Trophoblast cell (in vitro differentiated cells and primary cell): Measurements from ENCODE around the gene TP53I13.

ENCODE experiments used
- DNase-seq, 2 donors: peaks; one replicate each; pipeline ENCODE4 v3.0.0-alpha.2; 2016
- H2AFZ ChIP-seq: 2 replicates; pipeline ENCODE4 v1.6.1; 2013; ENCODE audit warnings: low read length, moderate library complexity, mild to moderate bottlenecking; ENCODE audit not compliant: insufficient read depth, poor library complexity
- H2AK5ac ChIP-seq: 2 replicates; pipeline ENCODE4 v1.6.1; 2013; ENCODE audit warnings: mild to moderate bottlenecking, low read length
- H2BK120ac ChIP-seq: 2 replicates; pipeline ENCODE4 v1.6.1; 2013; ENCODE audit warnings: low read length, mild to moderate bottlenecking, moderate library complexity; ENCODE audit not compliant: insufficient read depth, poor library complexity
- H2BK12ac ChIP-seq: 2 replicates; pipeline ENCODE4 v1.6.1; 2013; ENCODE audit warnings: mild to moderate bottlenecking, low read length, moderate library complexity
- H2BK5ac ChIP-seq: 2 replicates; pipeline ENCODE4 v1.6.1; 2013; ENCODE audit warnings: low read length, low read depth, moderate library complexity, mild to moderate bottlenecking; ENCODE audit not compliant: poor library complexity
- H3K14ac ChIP-seq: 2 replicates; pipeline ENCODE4 v1.6.1; 2013; ENCODE audit warnings: mild to moderate bottlenecking, low read length
- H3K18ac ChIP-seq: 2 replicates; pipeline ENCODE4 v1.6.1; 2013; ENCODE audit warnings: mild to moderate bottlenecking, low read length
- H3K23ac ChIP-seq: 2 replicates; pipeline ENCODE4 v1.6.1; 2013; ENCODE audit warnings: low read length
- H3K27ac ChIP-seq: 2 replicates; pipeline ENCODE4 v1.5.1; 2013; ENCODE audit warnings: low read depth, mild to moderate bottlenecking, inconsistent platforms, low read length, moderate library complexity
- H3K27me3 ChIP-seq: 2 replicates; pipeline ENCODE4 v1.6.1; 2013; ENCODE audit warnings: inconsistent platforms, mild to moderate bottlenecking, low read length, moderate library complexity; ENCODE audit not compliant: insufficient read depth
- H3K36me3 ChIP-seq, 2 experiments: 1 replicate in 1 of 2; 2 replicates in 1 of 2; pipeline ENCODE4 v1.6.1; 2013; ENCODE audit warnings: low read length in 2 of 2, mild to moderate bottlenecking in 2 of 2, moderate library complexity in 1 of 2; ENCODE audit not compliant: insufficient read depth in 2 of 2, control insufficient read depth in 1 of 2
- H3K4ac ChIP-seq: 2 replicates; pipeline ENCODE4 v1.6.1; 2013; ENCODE audit warnings: low read depth, mild to moderate bottlenecking, low read length, moderate library complexity
- H3K4me1 ChIP-seq, 2 experiments: 1 replicate in 1 of 2; 2 replicates in 1 of 2; pipeline ENCODE4 v1.6.1; 2013; ENCODE audit warnings: low read length in 2 of 2, mild to moderate bottlenecking in 2 of 2, moderate library complexity in 1 of 2; ENCODE audit not compliant: insufficient read depth in 2 of 2, control insufficient read depth in 1 of 2
- H3K4me2 ChIP-seq: 2 replicates; pipeline ENCODE4 v1.6.1; 2013; ENCODE audit warnings: inconsistent platforms, mild to moderate bottlenecking, low read length, moderate library complexity
- H3K4me3 ChIP-seq: 2 replicates; pipeline ENCODE4 v1.5.1; 2013; ENCODE audit warnings: mild to moderate bottlenecking, low read depth, low read length, inconsistent platforms
- H3K79me1 ChIP-seq: one replicate; pipeline ENCODE4 v1.6.1; 2013; ENCODE audit warnings: low read length
- H3K79me2 ChIP-seq: 2 replicates; pipeline ENCODE4 v1.6.1; 2013; ENCODE audit warnings: low read length, mild to moderate bottlenecking; ENCODE audit not compliant: control insufficient read depth, insufficient read depth, poor library complexity
- H3K9ac ChIP-seq: 2 replicates; pipeline ENCODE4 v1.6.1; 2013; ENCODE audit warnings: mild to moderate bottlenecking, low read length
- H3K9me3 ChIP-seq: 2 replicates; pipeline ENCODE4 v1.6.1; 2013; ENCODE audit warnings: low read depth, mild to moderate bottlenecking, control low read depth, inconsistent platforms, low read length; ENCODE audit not compliant: insufficient read depth
- H4K12ac ChIP-seq: 2 replicates; pipeline ENCODE4 v1.6.1; 2013; ENCODE audit warnings: low read depth, mild to moderate bottlenecking, low read length, moderate library complexity
- H4K8ac ChIP-seq: 2 replicates; pipeline ENCODE4 v1.6.1; 2013; ENCODE audit warnings: low read depth, mild to moderate bottlenecking, low read length, moderate library complexity
- H4K91ac ChIP-seq: one replicate; pipeline ENCODE4 v1.6.1; 2013; ENCODE audit warnings: low read depth, mild to moderate bottlenecking, low read length, moderate library complexity
- WGBS: extraction: QIAGEN DNeasy Blood & Tissue Kit; methylation state at CpG from one replicate; pipeline ENCODE4 v1.1.7; 2013; ENCODE audit warnings: missing lambda C conversion rate; ENCODE audit not compliant: insufficient read length, insufficient coverage; ENCODE audit errors: extremely low coverage; 5-methylcytosine and 5-hydroxymethylcytosine counted together

Gene TP53I13

GRCh38 chr17:29544066-29544465 is 24.4 kb upstream of the TP53I13 start:
- no peak overlapping the region for H3K4me3 ChIP-seq
- no peak overlapping the region for H3K4ac ChIP-seq
- H3K4me2 ChIP-seq, result no peak overlapping the region
- H3K14ac ChIP-seq, result no peak overlapping the region
- H4K8ac ChIP-seq, result no peak overlapping the region
- no peaks in the 10 kb centered on the region for H3K79me1 ChIP-seq
- H3K18ac ChIP-seq, result no peak overlapping the region
- H2AK5ac ChIP-seq, result no peak overlapping the region
- H2BK5ac ChIP-seq, result no peak overlapping the region
- no peak overlapping the region for H3K23ac ChIP-seq
- H3K27me3 ChIP-seq, result no peaks in the 10 kb centered on the region
- no CpG with 5 or more reads among the region's 4 CpGs for WGBS
- H3K9ac ChIP-seq, result no peak overlapping the region
- no peak overlapping the region for H4K91ac ChIP-seq
- no peak overlapping the region for H2BK120ac ChIP-seq
- H3K79me2 ChIP-seq, result no peaks in the 10 kb centered on the region
- H3K36me3 ChIP-seq, result peaks cover 12 to 17% of the 10 kb centered on the region in 2 experiments
- no peak overlapping the region for H2BK12ac ChIP-seq
- H3K4me1 ChIP-seq, result no peaks in the 10 kb centered on the region
- no peak overlapping the region for H3K27ac ChIP-seq
- no peak overlapping the region for H4K12ac ChIP-seq
- H2AFZ ChIP-seq, result no peak overlapping the region
- no peak for DNase-seq
- H3K9me3 ChIP-seq, result no peaks in the 10 kb centered on the region

- Histone ChIP-seq H3K4me2 (no peak overlapping the region), H3K4me1 (no peaks in the 10 kb centered on the region), H2BK12ac (no peak overlapping the region), H3K4ac (no peak overlapping the region), H2AK5ac (no peak overlapping the region), H2AFZ (no peak overlapping the region), H2BK5ac (no peak overlapping the region), H3K79me2 (no peaks in the 10 kb centered on the region), H3K14ac (no peak overlapping the region), H4K12ac (no peak overlapping the region), H3K36me3 (peaks cover 10 to 13% of the 10 kb centered on the region in 2 experiments), H3K9ac (no peak overlapping the region), H3K4me3 (no peak overlapping the region), H4K8ac (no peak overlapping the region), H3K23ac (no peak overlapping the region), H3K79me1 (no peaks in the 10 kb centered on the region), H3K27me3 (no peaks in the 10 kb centered on the region), H2BK120ac (no peak overlapping the region), H3K18ac (no peak overlapping the region), H4K91ac (no peak overlapping the region), H3K9me3 (no peaks in the 10 kb centered on the region), H3K27ac (no peak overlapping the region)
- no CpG with 5 or more reads among the region's 1 CpG for WGBS
- DNase-seq, result peak in 1 of 2 donors; percentile 32
Observed at GRCh38 chr17:29546085-29546484, 22.4 kb upstream of the TP53I13 start.

GRCh38 chr17:29546830-29547229 is 21.7 kb upstream of the TP53I13 start:
- Histone ChIP-seq H3K4me2 (no peak overlapping the region), H4K12ac (no peak overlapping the region), H3K18ac (no peak overlapping the region), H2BK12ac (no peak overlapping the region), H3K4ac (no peak overlapping the region), H4K91ac (no peak overlapping the region), H3K9me3 (no peaks in the 10 kb centered on the region), H4K8ac (no peak overlapping the region), H2BK5ac (no peak overlapping the region), H3K23ac (no peak overlapping the region), H2AK5ac (no peak overlapping the region), H2BK120ac (no peak overlapping the region), H3K79me1 (no peaks in the 10 kb centered on the region), H3K36me3 (peaks cover 7 to 11% of the 10 kb centered on the region in 2 experiments), H3K27me3 (no peaks in the 10 kb centered on the region), H3K27ac (no peak overlapping the region), H3K4me3 (no peak overlapping the region), H3K79me2 (no peaks in the 10 kb centered on the region), H2AFZ (no peak overlapping the region), H3K4me1 (no peaks in the 10 kb centered on the region), H3K14ac (no peak overlapping the region), H3K9ac (no peak overlapping the region)
- no peak for DNase-seq
- WGBS, result no CpG with 5 or more reads among the region's 1 CpG

GRCh38 chr17:29549177-29549923 is 19.2 kb upstream of the TP53I13 start:
- Histone ChIP-seq H4K91ac (no peak overlapping the region), H3K36me3 (no peaks in the 10 kb centered on the region)

More at GRCh38 chr17:29549177-29549923, 19.2 kb upstream of the TP53I13 start:
- H3K9ac ChIP-seq, result no peak overlapping the region
- H3K27ac ChIP-seq, result no peak overlapping the region
- no peaks in the 10 kb centered on the region for H3K79me1 ChIP-seq
- H3K23ac ChIP-seq, result no peak overlapping the region
- H3K4me1 ChIP-seq, result no peaks in the 10 kb centered on the region
- H3K18ac ChIP-seq, result no peak overlapping the region
- H2AK5ac ChIP-seq, result no peak overlapping the region
- H3K4me2 ChIP-seq, result no peak overlapping the region
- WGBS, result no CpG with 5 or more reads among the region's 5 CpGs
- H2BK12ac ChIP-seq, result no peak overlapping the region
- no peak overlapping the region for H3K14ac ChIP-seq
- H2AFZ ChIP-seq, result no peak overlapping the region
- no peak overlapping the region for H3K4ac ChIP-seq
- no peak for DNase-seq
- no peak overlapping the region for H2BK5ac ChIP-seq
- H3K79me2 ChIP-seq, result no peaks in the 10 kb centered on the region
- H3K4me3 ChIP-seq, result no peak overlapping the region
- no peaks in the 10 kb centered on the region for H3K27me3 ChIP-seq
- no peak overlapping the region for H2BK120ac ChIP-seq
- H4K8ac ChIP-seq, result no peak overlapping the region
- no peak overlapping the region for H4K12ac ChIP-seq
- H3K9me3 ChIP-seq, result no peaks in the 10 kb centered on the region
